Endodermal cell (in vitro differentiated cells): ENCODE data around the gene LRRC45. TPM values are rescaled to one million over a fixed set of nuclear protein-coding genes. Genes with fewer than 3 reads are reported as not detected.
A peak's percentile ranks its signal among the peaks of the same experiment; 100 is the strongest.

Experiments used
- DNase-seq: peaks from one replicate; pipeline ENCODE4 v3.0.0-alpha.2; 2017
- H3K27ac ChIP-seq: 2 replicates; pipeline ENCODE4 v1.5.1; 2013; ENCODE audit warnings: mild to moderate bottlenecking, low read depth, low read length, moderate library complexity
- H3K27me3 ChIP-seq: 2 replicates; pipeline ENCODE4 v1.6.1; 2013; ENCODE audit warnings: mild to moderate bottlenecking, low read length, moderate library complexity; ENCODE audit not compliant: insufficient read depth, control insufficient read depth, poor library complexity, severe bottlenecking
- H3K36me3 ChIP-seq: 2 replicates; pipeline ENCODE4 v1.7.0; 2013; ENCODE audit warnings: mild to moderate bottlenecking, low read length, moderate library complexity; ENCODE audit not compliant: control insufficient read depth, insufficient read depth
- H3K4me1 ChIP-seq: one replicate; pipeline ENCODE4 v1.7.0; 2013; ENCODE audit warnings: low read length; ENCODE audit not compliant: control insufficient read depth, insufficient read depth
- H3K4me3 ChIP-seq: 2 replicates; pipeline ENCODE4 v1.5.1; 2013; ENCODE audit warnings: mild to moderate bottlenecking, low read length, moderate library complexity
- H3K9ac ChIP-seq: 2 replicates; pipeline ENCODE4 v1.6.1; 2013; ENCODE audit warnings: mild to moderate bottlenecking, low read length, moderate library complexity; ENCODE audit not compliant: poor library complexity, severe bottlenecking; ENCODE audit errors: extremely low read depth
- H3K9me3 ChIP-seq: 2 replicates; pipeline ENCODE4 v1.6.1; 2013; ENCODE audit warnings: mild to moderate bottlenecking, low read length, moderate library complexity; ENCODE audit not compliant: control insufficient read depth
- H3K27ac Mint-ChIP-seq: 2 replicates; pipeline ENCODE4 v1.8.0; 2020; ENCODE audit warnings: mixed read lengths
- H3K27me3 Mint-ChIP-seq: 2 replicates; pipeline ENCODE4 v1.8.0; 2021; ENCODE audit warnings: mild to moderate bottlenecking, mixed read lengths; ENCODE audit not compliant: insufficient read depth
- H3K36me3 Mint-ChIP-seq: 2 replicates; pipeline ENCODE4 v1.8.0; 2020; ENCODE audit warnings: low read depth, mixed read lengths
- H3K4me1 Mint-ChIP-seq: 2 replicates; pipeline ENCODE4 v1.8.0; 2020; ENCODE audit warnings: mixed read lengths
- H3K4me3 Mint-ChIP-seq: 2 replicates; pipeline ENCODE4 v1.8.0; 2020; ENCODE audit warnings: mild to moderate bottlenecking, moderate library complexity, mixed read lengths
- H3K9me3 Mint-ChIP-seq: 2 replicates; pipeline ENCODE4 v1.8.0; 2020; ENCODE audit warnings: mild to moderate bottlenecking, mixed read lengths
- WGBS, 2 experiments: methylation state at CpG; one replicate each; pipeline versions ENCODE4 v1.1.5 to v1.1.7; 2013; ENCODE audit warnings: missing lambda C conversion rate in 2 of 2, mixed read lengths in 1 of 2; ENCODE audit not compliant: insufficient coverage in 1 of 2, insufficient read length in 1 of 2; 5-methylcytosine and 5-hydroxymethylcytosine counted together
- total RNA-seq, 2 donors: library from RNA; stranded (reverse); fragmentation: NEBNext Ultra II Directional in 1 of 2; extraction: Animal tissue kit (Norgen Biotek cat#: 25700) in 1 of 2; gene quantifications; 2 replicates in 1 of 2; 3 replicates in 1 of 2; pipeline ENCODE4 v1.2.1, GENCODE V29; 2021
- TF ChIP-seq, protein P1 (sequence below): fragments of 200-600 bp; sonication (generic); conservative IDR thresholded peaks from 2 replicates; pipeline ENCODE4 v1.5.0; 2021; ENCODE audit warnings: antibody characterized with exemption, mild to moderate bottlenecking

The LRRC45 gene
- total RNA-seq, 2 donors from 2014 or later = 35.1 to 38.9 TPM

DNA sequence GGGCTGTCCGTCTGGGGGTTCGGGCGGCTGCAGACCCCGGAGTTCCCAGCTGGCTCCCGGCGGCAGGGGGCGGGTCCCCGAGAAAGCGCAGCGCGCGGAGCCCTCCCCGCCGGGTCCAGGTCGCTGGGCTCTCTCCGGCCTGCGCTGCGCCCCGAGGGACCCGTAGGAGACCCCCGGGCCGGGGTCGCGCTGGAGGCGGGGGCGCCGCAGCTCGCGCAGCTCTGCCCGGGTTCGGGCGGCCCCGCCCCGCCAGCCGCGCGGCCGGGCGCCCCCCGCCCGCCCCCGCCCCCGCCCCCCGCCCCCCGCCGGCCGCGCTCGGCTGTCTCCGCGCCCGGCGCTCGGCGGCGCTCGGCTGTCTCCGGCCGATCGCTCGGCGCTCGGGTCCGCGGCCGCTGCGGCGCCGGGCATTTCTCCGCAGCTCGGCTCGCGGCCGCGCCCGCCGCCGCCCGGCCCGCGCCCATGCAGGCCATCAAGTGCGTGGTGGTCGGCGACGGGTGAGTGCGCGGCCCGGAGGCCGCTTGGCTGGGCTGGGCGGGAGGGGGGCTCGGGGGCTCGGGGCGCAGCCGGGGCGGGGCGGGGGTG, 8.3 kb downstream of the LRRC45 start, which contains the start of gene RAC3:
TSS of gene RAC3 (plus strand) at position 376 of the 582 bp plus-strand sequence. CDS start at position 460, 84 bp downstream.
- Histone ChIP-seq H3K9ac (no peak within 1 kb of the TSS), H3K4me1 (no peaks in the 10 kb centered on the region), H3K27me3 (no peaks in the 10 kb centered on the region), H3K36me3 (no peaks in the 10 kb centered on the region), H3K4me3 (peak within 1 kb of the TSS; percentile 75), H3K9me3 (no peaks in the 10 kb centered on the region), H3K27ac (no peak within 1 kb of the TSS)
- 0 to 3% methylated on average over 21 to 91 of the region's 96 CpGs for WGBS, 2 experiments
- Mint-ChIP-seq H3K4me1 (no peaks in the 10 kb centered on the region), H3K27me3 (no peaks in the 10 kb centered on the region), H3K27ac (no peak within 1 kb of the TSS), H3K9me3 (no peaks in the 10 kb centered on the region), H3K36me3 (peaks cover 13% of the 10 kb centered on the region), H3K4me3 (peak within 1 kb of the TSS; percentile 55)
- TF ChIP-seq, protein P1, sequence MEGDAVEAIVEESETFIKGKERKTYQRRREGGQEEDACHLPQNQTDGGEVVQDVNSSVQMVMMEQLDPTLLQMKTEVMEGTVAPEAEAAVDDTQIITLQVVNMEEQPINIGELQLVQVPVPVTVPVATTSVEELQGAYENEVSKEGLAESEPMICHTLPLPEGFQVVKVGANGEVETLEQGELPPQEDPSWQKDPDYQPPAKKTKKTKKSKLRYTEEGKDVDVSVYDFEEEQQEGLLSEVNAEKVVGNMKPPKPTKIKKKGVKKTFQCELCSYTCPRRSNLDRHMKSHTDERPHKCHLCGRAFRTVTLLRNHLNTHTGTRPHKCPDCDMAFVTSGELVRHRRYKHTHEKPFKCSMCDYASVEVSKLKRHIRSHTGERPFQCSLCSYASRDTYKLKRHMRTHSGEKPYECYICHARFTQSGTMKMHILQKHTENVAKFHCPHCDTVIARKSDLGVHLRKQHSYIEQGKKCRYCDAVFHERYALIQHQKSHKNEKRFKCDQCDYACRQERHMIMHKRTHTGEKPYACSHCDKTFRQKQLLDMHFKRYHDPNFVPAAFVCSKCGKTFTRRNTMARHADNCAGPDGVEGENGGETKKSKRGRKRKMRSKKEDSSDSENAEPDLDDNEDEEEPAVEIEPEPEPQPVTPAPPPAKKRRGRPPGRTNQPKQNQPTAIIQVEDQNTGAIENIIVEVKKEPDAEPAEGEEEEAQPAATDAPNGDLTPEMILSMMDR = no peak
- peak; percentile 85 for DNase-seq

DNA sequence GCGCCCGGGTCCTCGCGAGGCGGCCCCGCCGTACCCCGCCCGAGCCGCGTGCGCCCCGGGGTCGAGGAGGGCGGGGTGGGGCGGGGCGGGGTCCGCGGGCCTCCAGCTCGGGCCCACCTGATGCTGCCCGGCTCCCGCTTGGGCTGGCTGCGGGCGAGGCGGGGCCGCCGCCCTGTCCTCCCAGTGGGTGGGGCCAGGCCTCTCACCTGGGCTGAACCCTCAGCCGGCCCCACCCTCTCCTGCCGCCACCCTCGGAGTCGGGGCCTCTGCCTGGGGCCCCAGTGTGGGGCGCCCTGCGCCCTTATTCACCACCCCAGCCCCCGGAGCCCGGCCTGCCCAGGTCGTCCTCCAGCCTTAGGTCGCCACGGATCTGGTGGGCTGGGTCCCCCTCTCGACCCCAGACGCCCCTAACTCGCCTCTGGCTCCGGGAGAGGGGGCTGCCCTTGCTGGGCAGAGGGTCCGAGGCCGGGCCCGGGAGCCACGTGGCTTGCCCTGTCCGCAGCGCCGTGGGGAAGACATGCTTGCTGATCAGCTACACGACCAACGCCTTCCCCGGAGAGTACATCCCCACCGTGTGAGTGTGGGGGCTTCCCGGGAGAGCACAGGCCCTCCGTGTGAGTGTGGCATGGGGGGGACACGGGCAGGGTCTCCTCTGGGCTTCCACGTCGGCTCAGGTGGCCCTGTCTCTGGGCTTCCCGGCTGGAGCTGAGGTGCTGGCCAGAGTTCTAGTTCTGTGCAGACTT, 9.0 kb downstream of the LRRC45 start:
- no peak overlapping the region for H3K27ac Mint-ChIP-seq
- H3K36me3 Mint-ChIP-seq = peaks cover 12% of the 10 kb centered on the region
- no peaks in the 10 kb centered on the region for H3K4me1 Mint-ChIP-seq
- WGBS, 2 experiments = 2 to 12% methylated on average over 10 to 58 of the region's 59 CpGs
- Histone ChIP-seq H3K9me3 (no peaks in the 10 kb centered on the region), H3K4me1 (no peaks in the 10 kb centered on the region), H3K4me3 (peak overlapping the region; percentile 75), H3K27me3 (no peaks in the 10 kb centered on the region), H3K36me3 (no peaks in the 10 kb centered on the region), H3K27ac (no peak overlapping the region), H3K9ac (no peak overlapping the region)
- H3K27me3 Mint-ChIP-seq = no peaks in the 10 kb centered on the region
- DNase-seq = peak; percentile 93
- TF ChIP-seq, protein P1 = no peak
- peak overlapping the region; percentile 52 for H3K4me3 Mint-ChIP-seq
- H3K9me3 Mint-ChIP-seq = no peaks in the 10 kb centered on the region

DNA sequence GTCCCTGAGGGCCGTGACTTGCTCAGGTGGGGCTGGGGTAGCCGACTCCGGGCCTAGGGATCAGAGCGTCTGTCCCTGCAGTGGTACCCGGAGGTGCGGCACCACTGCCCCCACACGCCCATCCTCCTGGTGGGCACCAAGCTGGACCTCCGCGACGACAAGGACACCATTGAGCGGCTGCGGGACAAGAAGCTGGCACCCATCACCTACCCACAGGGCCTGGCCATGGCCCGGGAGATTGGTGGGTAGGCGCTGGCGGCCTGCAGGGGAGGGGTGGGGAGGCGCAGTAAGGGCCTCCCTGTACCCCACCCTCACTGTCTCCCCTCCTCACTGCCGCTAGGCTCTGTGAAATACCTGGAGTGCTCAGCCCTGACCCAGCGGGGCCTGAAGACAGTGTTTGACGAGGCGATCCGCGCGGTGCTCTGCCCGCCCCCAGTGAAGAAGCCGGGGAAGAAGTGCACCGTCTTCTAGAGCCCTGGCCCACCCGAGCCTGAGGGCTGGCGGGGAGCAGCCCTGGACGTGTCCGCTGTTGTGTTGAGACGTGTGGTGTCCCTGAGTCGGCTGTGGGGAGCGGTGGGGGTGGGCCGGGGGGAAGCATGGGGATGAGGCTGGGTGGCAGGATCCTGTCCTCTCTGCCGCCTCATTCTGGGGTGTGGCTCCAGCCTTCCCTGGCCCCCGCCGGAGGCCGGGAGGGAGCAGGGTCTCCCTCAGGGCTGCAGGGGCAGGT, 10.4 kb downstream of the LRRC45 start:
- Mint-ChIP-seq H3K27ac (no peak overlapping the region), H3K4me1 (peaks cover 4% of the 10 kb centered on the region), H3K4me3 (no peak overlapping the region), H3K36me3 (peaks cover 5% of the 10 kb centered on the region), H3K9me3 (peaks cover 2% of the 10 kb centered on the region), H3K27me3 (peaks cover 4% of the 10 kb centered on the region)
- H3K4me3 ChIP-seq = no peak overlapping the region
- 95 to 100% methylated on average over 12 to 38 of the region's 38 CpGs for WGBS, 2 experiments
- no peaks in the 10 kb centered on the region for H3K27me3 ChIP-seq
- no peak for DNase-seq
- H3K27ac ChIP-seq = no peak overlapping the region
- H3K36me3 ChIP-seq = no peaks in the 10 kb centered on the region
- TF ChIP-seq, protein P1 = no peak
- H3K4me1 ChIP-seq = no peaks in the 10 kb centered on the region
- no peak overlapping the region for H3K9ac ChIP-seq
- H3K9me3 ChIP-seq = no peaks in the 10 kb centered on the region
